Measurements from ENCODE around the gene CCL3. TPM values are rescaled to one million over a fixed set of nuclear protein-coding genes. Genes with fewer than 3 reads are reported as not detected.

Gene CCL3
- polyA plus RNA-seq, 1 donor from 2014 or later: not detected

- no peak for TF ChIP-seq EP300 (conservative IDR thresholded peaks at IDR 0.05; ENCODE audit: poor library complexity, severe bottlenecking)
- TF ChIP-seq, protein P1, sequence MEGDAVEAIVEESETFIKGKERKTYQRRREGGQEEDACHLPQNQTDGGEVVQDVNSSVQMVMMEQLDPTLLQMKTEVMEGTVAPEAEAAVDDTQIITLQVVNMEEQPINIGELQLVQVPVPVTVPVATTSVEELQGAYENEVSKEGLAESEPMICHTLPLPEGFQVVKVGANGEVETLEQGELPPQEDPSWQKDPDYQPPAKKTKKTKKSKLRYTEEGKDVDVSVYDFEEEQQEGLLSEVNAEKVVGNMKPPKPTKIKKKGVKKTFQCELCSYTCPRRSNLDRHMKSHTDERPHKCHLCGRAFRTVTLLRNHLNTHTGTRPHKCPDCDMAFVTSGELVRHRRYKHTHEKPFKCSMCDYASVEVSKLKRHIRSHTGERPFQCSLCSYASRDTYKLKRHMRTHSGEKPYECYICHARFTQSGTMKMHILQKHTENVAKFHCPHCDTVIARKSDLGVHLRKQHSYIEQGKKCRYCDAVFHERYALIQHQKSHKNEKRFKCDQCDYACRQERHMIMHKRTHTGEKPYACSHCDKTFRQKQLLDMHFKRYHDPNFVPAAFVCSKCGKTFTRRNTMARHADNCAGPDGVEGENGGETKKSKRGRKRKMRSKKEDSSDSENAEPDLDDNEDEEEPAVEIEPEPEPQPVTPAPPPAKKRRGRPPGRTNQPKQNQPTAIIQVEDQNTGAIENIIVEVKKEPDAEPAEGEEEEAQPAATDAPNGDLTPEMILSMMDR (IDR thresholded peaks at IDR 0.05; ENCODE audit: poor library complexity, severe bottlenecking): no peak
- TF ChIP-seq SMC3 (conservative IDR thresholded peaks at IDR 0.05; ENCODE audit: poor library complexity): no peak
- TF ChIP-seq TAF1 (IDR thresholded peaks at IDR 0.05; ENCODE audit: low read depth): no peak
- no peak for TF ChIP-seq RAD21 (conservative IDR thresholded peaks at IDR 0.05)
- no peak for TF ChIP-seq REST (IDR thresholded peaks at IDR 0.05; ENCODE audit: borderline replicate concordance)
- TF ChIP-seq MXI1 (conservative IDR thresholded peaks at IDR 0.05; ENCODE audit: poor library complexity, severe bottlenecking): no peak
- no peak for TF ChIP-seq POLR2AphosphoS5 (IDR thresholded peaks at IDR 0.05)
- TF ChIP-seq EZH2 (IDR thresholded peaks at IDR 0.05; ENCODE audit: borderline replicate concordance, insufficient read depth, low read length, poor library complexity, severe bottlenecking): no peak
- Histone ChIP-seq H3K4me2 (ENCODE audit: low read length) (no peak overlapping the region), H3K4me3 (ENCODE audit: low read length) (no peak overlapping the region), H3K9me2 (ENCODE audit: insufficient read depth, low read length) (no peaks in the 10 kb centered on the region), H3K9ac (ENCODE audit: low read length) (no peak overlapping the region), H3K27ac (ENCODE audit: low read length) (no peak overlapping the region), H3K27me3 (ENCODE audit: insufficient read depth, low read depth, low read length) (no peaks in the 10 kb centered on the region), H3K79me2 (replicated peaks; ENCODE audit: insufficient read depth, low read length) (no peaks in the 10 kb centered on the region), H4K20me1 (ENCODE audit: insufficient read depth) (no peaks in the 10 kb centered on the region), H2AFZ (ENCODE audit: low read depth, low read length) (no peak overlapping the region), H3K9me3 (ENCODE audit: low read length) (no peaks in the 10 kb centered on the region), H3F3A (ENCODE audit: insufficient read depth, low read length, poor library complexity, severe bottlenecking) (no peaks in the 10 kb centered on the region), H3K36me3 (ENCODE audit: insufficient read depth, low read length) (no peaks in the 10 kb centered on the region)
Observed at GRCh38 chr17:36135465-36135864, 45.5 kb upstream of the CCL3 start.

DNA sequence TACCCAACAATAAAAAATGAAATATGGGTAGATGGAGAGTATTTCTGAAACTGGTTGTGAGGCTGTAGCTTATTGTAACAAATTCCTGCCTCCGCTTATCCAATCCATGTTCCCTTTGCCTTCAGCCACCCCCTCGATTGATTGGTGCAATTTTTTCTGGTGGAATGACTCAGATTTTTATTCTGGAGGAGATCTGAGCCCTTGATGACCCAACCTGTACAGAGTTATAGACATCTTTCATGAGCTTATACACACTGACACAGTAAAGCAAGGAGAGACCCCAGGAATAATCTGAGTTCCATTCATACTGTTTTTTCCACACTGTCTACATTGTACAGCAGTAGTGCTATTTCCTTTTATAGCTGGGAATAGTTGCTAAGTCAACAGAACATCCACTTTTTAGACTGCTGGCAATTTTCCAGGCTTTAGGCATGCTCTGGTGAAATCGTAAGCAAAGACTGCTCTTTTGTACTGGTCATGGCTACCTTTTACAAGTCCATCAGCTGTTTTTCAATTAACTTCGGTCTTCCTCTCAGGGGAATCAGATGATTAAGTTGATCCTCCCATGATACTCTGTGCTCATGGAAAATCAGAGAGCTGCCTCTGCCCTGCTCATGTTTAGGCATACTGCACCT lies 43.8 kb upstream of the CCL3 start:
- Histone ChIP-seq H3K27ac (ENCODE audit: low read length) (no peak overlapping the region), H3F3A (ENCODE audit: insufficient read depth, low read length, poor library complexity, severe bottlenecking) (no peaks in the 10 kb centered on the region), H2AFZ (ENCODE audit: low read depth, low read length) (no peak overlapping the region), H3K9me3 (ENCODE audit: low read length) (no peaks in the 10 kb centered on the region), H3K79me2 (replicated peaks; ENCODE audit: insufficient read depth, low read length) (no peaks in the 10 kb centered on the region), H3K4me3 (ENCODE audit: low read length) (no peak overlapping the region), H4K20me1 (ENCODE audit: insufficient read depth) (no peaks in the 10 kb centered on the region), H3K4me2 (ENCODE audit: low read length) (no peak overlapping the region), H3K9ac (ENCODE audit: low read length) (no peak overlapping the region), H3K36me3 (ENCODE audit: insufficient read depth, low read length) (no peaks in the 10 kb centered on the region), H3K9me2 (ENCODE audit: insufficient read depth, low read length) (no peaks in the 10 kb centered on the region), H3K27me3 (ENCODE audit: insufficient read depth, low read depth, low read length) (no peaks in the 10 kb centered on the region)
- TF ChIP-seq TAF1 (IDR thresholded peaks at IDR 0.05; ENCODE audit: low read depth) (no peak), RAD21 (conservative IDR thresholded peaks at IDR 0.05) (no peak), MXI1 (conservative IDR thresholded peaks at IDR 0.05; ENCODE audit: poor library complexity, severe bottlenecking) (no peak), EZH2 (IDR thresholded peaks at IDR 0.05; ENCODE audit: borderline replicate concordance, insufficient read depth, low read length, poor library complexity, severe bottlenecking) (no peak), POLR2AphosphoS5 (IDR thresholded peaks at IDR 0.05) (no peak), REST (IDR thresholded peaks at IDR 0.05; ENCODE audit: borderline replicate concordance) (no peak), SMC3 (conservative IDR thresholded peaks at IDR 0.05; ENCODE audit: poor library complexity) (no peak), EP300 (conservative IDR thresholded peaks at IDR 0.05; ENCODE audit: poor library complexity, severe bottlenecking) (no peak)
- TF ChIP-seq, protein P1 (IDR thresholded peaks at IDR 0.05; ENCODE audit: poor library complexity, severe bottlenecking): no peak

All from neural cell (in vitro differentiated cells).